Measurements from ENCODE around the gene PRKD1.

PRKD1 gene

DNA sequence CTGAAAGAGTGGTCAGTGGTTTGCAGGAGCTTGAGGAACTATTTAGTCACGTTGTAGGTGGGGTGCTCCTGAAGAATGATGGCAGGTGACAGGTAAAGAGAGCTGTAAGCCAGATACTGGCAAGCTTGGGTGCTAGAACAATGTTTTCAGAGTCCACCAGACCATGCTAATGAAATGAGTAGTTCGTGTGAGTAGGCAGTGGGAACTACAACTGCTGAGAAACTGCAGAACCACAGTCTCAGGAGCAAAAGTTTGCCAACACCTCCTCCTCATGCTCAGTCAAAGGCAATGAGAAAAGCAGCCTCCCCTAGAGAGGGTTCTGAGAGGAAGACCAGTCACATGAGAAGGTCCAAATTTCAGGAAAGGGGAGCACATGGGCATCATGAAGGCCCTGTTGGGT is 91.3 kb downstream of the PRKD1 start:
- DNase-seq, result no peak

DNA sequence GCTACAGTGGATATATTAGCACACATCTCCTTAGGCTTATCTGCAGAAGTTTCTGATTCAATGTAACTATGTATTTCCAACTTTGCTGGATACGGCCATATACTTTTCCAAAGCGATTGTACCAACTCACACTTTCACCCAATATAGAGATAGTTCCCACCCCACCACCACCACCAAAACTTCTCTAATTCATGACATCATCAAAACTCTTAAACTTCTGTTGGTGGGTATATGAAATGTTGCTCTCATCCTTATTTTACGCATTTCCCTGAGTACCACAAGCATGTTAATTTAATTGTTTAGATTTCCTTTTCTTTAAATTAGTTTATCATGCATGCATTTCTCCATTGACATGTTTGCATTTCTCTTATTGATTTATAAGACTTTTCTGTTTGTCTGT is 95.6 kb downstream of the PRKD1 start:
- DNase-seq, result no peak

DNA sequence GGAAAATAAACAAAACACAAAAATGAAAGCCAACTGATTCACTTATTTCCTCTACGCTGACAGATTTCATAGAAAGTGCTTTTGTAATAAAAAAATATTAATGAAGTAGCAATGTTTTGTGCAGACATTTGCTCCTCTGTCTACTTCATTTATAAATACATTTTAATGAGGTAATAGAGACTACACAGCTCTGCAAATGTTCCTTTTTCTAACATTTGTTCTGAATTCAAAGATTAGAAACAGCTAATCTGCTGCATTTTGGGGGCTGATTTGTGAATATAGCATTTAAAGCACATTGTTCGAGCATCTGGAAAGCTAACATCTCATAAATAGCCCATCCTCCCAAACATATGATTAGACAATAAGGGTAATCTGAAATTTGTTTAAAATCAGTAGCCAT is 97.8 kb downstream of the PRKD1 start:
- no peak for DNase-seq

GRCh38 chr14:29823816-29824215 is 103.8 kb downstream of the PRKD1 start:
- DNase-seq, result no peak

GRCh38 chr14:29822430-29822709 is 105.3 kb downstream of the PRKD1 start:
- no peak for DNase-seq

GRCh38 chr14:29821661-29822429 is 105.8 kb downstream of the PRKD1 start:
- DNase-seq, result peak; percentile 66

- DNase-seq, result no peak
Observed at GRCh38 chr14:29821242-29821641, 106.4 kb downstream of the PRKD1 start.

- no peak for DNase-seq
Observed at GRCh38 chr14:29820785-29821184, 106.9 kb downstream of the PRKD1 start.

DNA sequence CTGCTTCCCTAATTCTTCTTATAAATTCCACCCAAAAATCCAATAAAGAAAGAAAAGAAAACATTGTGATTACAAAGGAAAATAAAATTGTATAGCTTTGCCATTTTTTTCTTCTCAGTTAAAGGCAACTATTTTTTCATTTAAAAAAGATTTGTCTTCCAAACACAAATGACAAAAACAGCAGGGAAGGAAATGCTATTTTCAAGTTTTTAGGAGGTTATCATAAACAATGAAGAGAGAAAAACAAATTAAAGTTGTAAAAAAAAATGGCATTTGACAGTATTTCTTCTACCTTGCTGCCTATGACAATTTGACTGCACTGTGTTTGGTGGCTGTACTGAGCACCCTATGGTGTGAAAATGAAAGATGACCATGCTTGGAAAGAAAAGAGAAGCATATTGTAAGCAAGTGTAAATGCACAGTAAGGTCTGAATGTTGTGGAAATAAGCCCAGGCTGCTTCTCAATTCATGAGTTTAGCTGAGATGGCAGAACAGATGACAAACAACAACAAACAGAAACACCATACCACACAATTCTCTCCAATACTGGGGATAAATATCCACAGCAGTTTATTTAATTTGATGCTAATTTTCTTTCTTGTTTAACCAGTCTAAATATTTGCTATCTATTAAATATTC is 109.8 kb downstream of the PRKD1 start:
- DNase-seq, result no peak

- DNase-seq, result no peak
Observed at GRCh38 chr14:29815016-29815674, 112.5 kb downstream of the PRKD1 start.

GRCh38 chr14:29814156-29815015 is 113.3 kb downstream of the PRKD1 start:
- DNase-seq, result no peak

DNA sequence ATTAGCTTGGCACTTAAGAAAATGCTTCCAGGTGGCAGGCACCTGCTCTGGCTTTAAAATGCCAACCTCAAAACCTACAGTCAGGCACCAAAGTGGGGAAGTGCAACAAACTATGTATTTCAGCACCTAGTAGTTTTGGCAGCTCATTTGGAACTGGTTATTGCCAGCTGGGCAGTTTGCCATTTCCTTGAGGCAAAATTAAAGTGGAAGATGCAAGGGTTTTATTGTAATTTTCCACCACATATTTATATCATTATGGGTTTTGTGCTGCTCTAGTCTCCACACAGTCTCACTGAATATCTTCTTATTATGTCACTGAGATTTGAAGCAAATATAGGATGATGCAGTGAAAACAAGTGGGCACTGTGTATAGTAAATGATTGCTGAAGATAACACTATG is 117.0 kb downstream of the PRKD1 start:
- DNase-seq, result no peak

DNA sequence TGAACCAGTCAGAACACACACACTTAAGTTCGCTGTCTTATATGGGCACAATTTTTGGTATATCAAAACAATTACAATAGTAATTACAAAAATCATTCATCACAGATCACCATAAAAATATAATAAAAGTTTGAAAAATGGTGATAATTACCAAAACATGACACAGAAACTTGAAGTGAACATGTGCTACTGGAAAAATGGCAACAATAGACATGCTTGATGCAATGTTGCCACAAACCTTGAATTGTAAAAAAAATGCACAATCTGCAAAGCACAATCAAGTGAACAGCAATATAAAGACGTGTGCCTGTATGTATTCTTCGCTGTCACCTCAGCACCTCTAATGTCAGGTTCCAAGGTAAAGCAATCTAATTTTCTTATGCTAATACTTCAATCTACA is 117.6 kb downstream of the PRKD1 start:
- DNase-seq, result no peak

- no peak for DNase-seq
Observed at GRCh38 chr14:29806124-29806517, 121.5 kb downstream of the PRKD1 start.

GRCh38 chr14:29805415-29806123 is 122.1 kb downstream of the PRKD1 start:
- peak; percentile 27 for DNase-seq

DNA sequence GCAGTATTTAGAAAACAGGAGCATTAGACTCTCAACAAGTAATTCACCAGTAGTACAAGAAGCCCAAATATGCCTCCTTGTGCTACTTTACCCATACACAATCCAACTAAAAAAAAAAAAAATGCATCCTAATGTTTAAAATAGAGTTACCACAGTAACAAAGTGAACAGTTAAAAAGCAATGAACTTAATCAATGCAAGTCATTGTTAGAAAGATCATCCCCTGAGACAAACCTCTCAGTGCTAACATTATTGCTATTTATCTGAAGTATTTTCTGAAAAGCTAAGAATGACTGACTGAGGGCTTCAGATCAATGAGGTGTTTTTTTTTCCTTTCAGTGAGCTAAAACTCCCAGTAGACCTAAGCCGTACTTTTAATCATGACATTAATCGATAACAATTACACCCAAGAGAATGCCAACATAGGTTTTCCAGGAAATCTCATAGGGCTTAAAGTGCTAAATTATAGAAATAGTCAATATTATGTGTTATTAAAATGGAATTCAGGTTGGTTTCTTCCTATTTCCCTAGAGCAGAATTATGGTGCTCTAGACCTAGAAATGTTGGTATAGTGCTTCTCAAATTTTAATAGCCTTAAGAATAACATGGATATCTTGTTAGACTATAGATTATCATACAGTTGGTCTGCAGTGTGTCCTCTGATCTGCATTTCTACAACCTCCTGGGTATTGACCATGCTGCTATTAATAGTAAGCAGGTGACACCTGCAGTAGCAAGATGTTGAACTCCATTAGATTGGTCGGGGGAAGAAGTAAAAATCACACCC is 123.0 kb downstream of the PRKD1 start:
- DNase-seq, result peak; percentile 12

DNA sequence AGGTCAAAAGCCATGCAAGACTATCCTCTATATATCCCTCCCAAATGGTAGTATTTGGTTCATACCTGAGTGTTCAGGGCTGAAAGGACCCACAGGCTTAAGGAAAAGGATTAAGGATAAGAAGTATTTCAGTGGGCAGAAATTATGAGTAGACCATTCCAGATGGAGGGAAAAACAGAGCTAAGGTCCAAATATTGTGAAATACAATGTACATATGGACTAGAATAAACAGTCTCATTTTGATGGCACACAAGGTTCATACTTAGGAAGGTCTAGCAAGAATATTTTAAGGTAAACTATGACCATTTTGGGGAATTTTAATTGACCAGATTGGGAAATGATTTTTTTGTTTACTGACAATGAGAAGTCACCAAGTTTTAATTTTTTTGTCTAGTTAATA is 124.6 kb downstream of the PRKD1 start:
- DNase-seq, result no peak

DNA sequence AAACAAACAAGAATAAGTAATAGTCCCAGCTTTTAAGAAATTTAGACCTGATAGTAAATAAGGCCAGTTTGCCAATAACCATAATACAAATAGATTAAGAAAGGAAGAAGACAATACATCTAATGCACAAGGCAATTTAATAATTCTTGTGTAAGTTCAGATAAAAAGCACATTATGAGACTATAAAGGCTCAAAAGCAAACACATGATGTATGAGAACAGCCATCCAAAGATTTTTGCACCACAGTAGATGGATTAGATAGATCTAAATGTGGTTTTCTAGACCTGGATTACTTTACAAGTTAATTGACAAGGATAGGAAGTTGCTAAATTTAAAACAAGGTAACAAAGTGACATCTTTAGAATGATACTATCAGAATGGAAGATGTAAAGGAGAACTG is 125.4 kb downstream of the PRKD1 start:
- DNase-seq, result no peak

GRCh38 chr14:29800961-29801360 is 126.7 kb downstream of the PRKD1 start:
- DNase-seq, result no peak

DNA sequence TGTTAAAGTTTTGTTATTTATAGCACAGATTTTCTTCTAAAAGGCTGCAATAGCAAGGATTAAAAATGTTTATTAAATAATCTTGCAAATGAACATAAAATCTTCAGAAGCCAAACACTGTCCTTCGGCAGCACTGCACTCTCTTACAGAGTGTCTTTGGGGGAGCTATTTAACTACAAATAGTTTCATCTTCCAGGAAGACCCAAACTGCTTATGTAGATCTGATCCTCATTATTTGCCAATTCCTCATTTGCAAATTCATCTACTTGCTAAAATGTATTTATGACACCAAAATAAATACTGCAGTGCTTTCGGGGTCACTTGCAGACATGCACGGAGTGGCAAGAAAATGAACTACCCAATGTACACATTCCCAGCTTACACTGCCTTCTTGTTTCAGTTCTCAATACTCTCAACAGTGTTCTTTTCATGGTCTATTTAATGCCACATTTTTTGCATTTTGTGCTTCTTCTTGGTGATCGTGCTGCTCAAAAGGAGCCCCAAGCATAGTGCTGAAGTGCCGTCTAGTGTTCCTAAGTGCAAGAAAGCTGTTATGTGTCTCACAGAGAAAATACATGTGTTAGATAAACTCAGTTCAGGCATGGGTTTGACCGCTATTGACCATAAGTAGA is 128.1 kb downstream of the PRKD1 start:
- DNase-seq, result no peak

DNA sequence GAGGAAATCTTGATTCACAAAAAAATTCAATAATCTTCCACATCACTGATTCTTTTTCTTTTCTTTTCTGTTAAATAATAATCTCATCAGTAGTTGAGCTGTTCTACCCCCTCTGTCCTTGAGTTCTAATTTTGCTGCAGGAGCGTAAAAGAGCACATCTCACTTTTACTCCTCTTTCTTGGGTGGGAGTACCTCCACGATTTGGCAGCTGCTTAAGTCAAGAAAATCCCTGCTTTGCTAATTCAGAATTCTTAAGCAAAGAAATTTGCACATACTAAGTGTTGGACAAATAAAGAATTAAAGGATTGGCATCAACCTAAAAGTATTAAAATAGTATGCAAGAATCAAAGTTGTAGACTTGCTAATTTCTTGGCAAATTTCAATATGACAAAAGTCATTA is 128.8 kb downstream of the PRKD1 start:
- DNase-seq, result no peak

Measured in NCI-H510A treated with DMSO at 0.1 percent for 48 hours (cell line).